Uterus (tissue), 4 donors: ENCODE data around the gene ZNF581. TPM values are rescaled to one million over a fixed set of nuclear protein-coding genes. Genes with fewer than 3 reads are reported as not detected.
A peak's percentile ranks its signal among the peaks of the same experiment; 100 is the strongest.

ENCODE experiments used
- DNase-seq, 2 donors: peaks; one replicate each; pipeline ENCODE4 v3.0.0-alpha.2; 2019 to 2020
- H3K27ac ChIP-seq, 2 donors: fragments of 200-600 bp; sonication (generic); 1 replicate in 1 of 2; 2 replicates in 1 of 2; pipeline ENCODE4 v1.5.1; 2016 to 2018
- H3K27me3 ChIP-seq, 2 donors: fragments of 200-600 bp; sonication (generic); one replicate each; pipeline ENCODE4 v1.5.1; 2018 to 2019; ENCODE audit warnings: control low read depth in 1 of 2
- H3K36me3 ChIP-seq, 2 donors: fragments of 200-600 bp; sonication (generic); one replicate each; pipeline ENCODE4 v1.5.1; 2019; ENCODE audit warnings: control low read depth in 1 of 2
- H3K4me1 ChIP-seq, 2 donors: fragments of 200-600 bp; sonication (generic); one replicate each; pipeline ENCODE4 v1.5.1; 2018 to 2019; ENCODE audit warnings: control low read depth in 1 of 2
- H3K4me3 ChIP-seq, 2 donors: fragments of 200-600 bp; sonication (generic); 1 replicate in 1 of 2; 2 replicates in 1 of 2; pipeline ENCODE4 v1.5.1; 2018 to 2019; ENCODE audit warnings: mild to moderate bottlenecking in 1 of 2
- H3K9me3 ChIP-seq, 2 donors: fragments of 200-600 bp; sonication (generic); one replicate each; pipeline ENCODE4 v1.5.1; 2019; ENCODE audit warnings: control low read depth in 1 of 2
- POLR2A ChIP-seq, 2 donors: fragments of 450-650 bp; IDR thresholded peaks; one replicate each; pipeline ENCODE4 v1.6.1; 2016; ENCODE audit warnings: antibody characterized with exemption in 2 of 2, mild to moderate bottlenecking in 1 of 2, moderate library complexity in 1 of 2
- intact Hi-C: fragments of 100-400 bp; cut with DNase I; formaldehyde crosslinking; loops from one replicate; pipeline ENCODE4 v1.15.1; 2023; ENCODE audit warnings: low total_unique reads
- total RNA-seq, 4 donors: library from RNA; depleted of rRNA in 3 of 4; stranded (reverse); fragments of >200 nt in 3 of 4; gene quantifications; one replicate each; pipeline versions ENCODE4 v1.1.0 to v1.2.4, GENCODE V29; 2014 to 2023
- TF ChIP-seq, protein P1 (sequence below), 4 experiments: fragments of 200-600 bp in 2 of 4; fragments of 450-650 bp in 2 of 4; sonication (generic) in 2 of 4; IDR thresholded peaks; one replicate each; pipeline ENCODE4 v1.5.1; 2016 to 2019; ENCODE audit warnings: antibody characterized with exemption in 4 of 4, mild to moderate bottlenecking in 2 of 4, moderate library complexity in 1 of 4
- donor health status: DM: yes; HTN: yes; CAD: no.

ZNF581 gene
- total RNA-seq, 4 donors from 2014 or later = 2.8 to 30.3 (median 12.8) TPM

GRCh38 chr19:55622242-55622969, 21.0 kb upstream of the ZNF581 start:
- H3K9me3 ChIP-seq = no peaks in the 10 kb centered on the region
- DNase-seq = no peak
- H3K27ac ChIP-seq = no peak overlapping the region
- H3K36me3 ChIP-seq = no peaks in the 10 kb centered on the region
- H3K27me3 ChIP-seq = no peaks in the 10 kb centered on the region
- H3K4me1 ChIP-seq = no peaks in the 10 kb centered on the region
- no peak for TF ChIP-seq POLR2A (IDR thresholded peaks at IDR 0.05)
- TF ChIP-seq, protein P1, sequence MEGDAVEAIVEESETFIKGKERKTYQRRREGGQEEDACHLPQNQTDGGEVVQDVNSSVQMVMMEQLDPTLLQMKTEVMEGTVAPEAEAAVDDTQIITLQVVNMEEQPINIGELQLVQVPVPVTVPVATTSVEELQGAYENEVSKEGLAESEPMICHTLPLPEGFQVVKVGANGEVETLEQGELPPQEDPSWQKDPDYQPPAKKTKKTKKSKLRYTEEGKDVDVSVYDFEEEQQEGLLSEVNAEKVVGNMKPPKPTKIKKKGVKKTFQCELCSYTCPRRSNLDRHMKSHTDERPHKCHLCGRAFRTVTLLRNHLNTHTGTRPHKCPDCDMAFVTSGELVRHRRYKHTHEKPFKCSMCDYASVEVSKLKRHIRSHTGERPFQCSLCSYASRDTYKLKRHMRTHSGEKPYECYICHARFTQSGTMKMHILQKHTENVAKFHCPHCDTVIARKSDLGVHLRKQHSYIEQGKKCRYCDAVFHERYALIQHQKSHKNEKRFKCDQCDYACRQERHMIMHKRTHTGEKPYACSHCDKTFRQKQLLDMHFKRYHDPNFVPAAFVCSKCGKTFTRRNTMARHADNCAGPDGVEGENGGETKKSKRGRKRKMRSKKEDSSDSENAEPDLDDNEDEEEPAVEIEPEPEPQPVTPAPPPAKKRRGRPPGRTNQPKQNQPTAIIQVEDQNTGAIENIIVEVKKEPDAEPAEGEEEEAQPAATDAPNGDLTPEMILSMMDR (IDR thresholded peaks at IDR 0.05) = no peak
- H3K4me3 ChIP-seq = no peak overlapping the region
- intact Hi-C loops = no loop called here

- intact Hi-C loops = no loop called here
Measured at GRCh38 chr19:55623130-55623529, 20.3 kb upstream of the ZNF581 start.

GRCh38 chr19:55623561-55623960, 19.9 kb upstream of the ZNF581 start:
- DNase-seq = no peak
- Histone ChIP-seq H3K36me3 (no peaks in the 10 kb centered on the region), H3K27me3 (no peaks in the 10 kb centered on the region), H3K4me1 (no peaks in the 10 kb centered on the region), H3K4me3 (no peak overlapping the region), H3K9me3 (no peaks in the 10 kb centered on the region), H3K27ac (peak overlapping the region; percentile 94 to 99)
- intact Hi-C loops = no loop called here
- no peak for TF ChIP-seq POLR2A (IDR thresholded peaks at IDR 0.05)
- TF ChIP-seq, protein P1 (IDR thresholded peaks at IDR 0.05) = no peak

More at GRCh38 chr19:55623130-55623529, 20.3 kb upstream of the ZNF581 start:
- Histone ChIP-seq H3K4me3 (no peak overlapping the region), H3K4me1 (no peaks in the 10 kb centered on the region), H3K27me3 (no peaks in the 10 kb centered on the region), H3K9me3 (no peaks in the 10 kb centered on the region), H3K36me3 (no peaks in the 10 kb centered on the region), H3K27ac (no peak overlapping the region)
- no peak for TF ChIP-seq POLR2A (IDR thresholded peaks at IDR 0.05)
- TF ChIP-seq, protein P1 (IDR thresholded peaks at IDR 0.05) = no peak
- DNase-seq = no peak

GRCh38 chr19:55624109-55625003, 19.1 kb upstream of the ZNF581 start, which contains the start of gene ZNF784:
ZNF784 (minus strand) TSS chr19:55624566; CDS start chr19:55624561, 5 bp downstream.
- intact Hi-C loops = no loop called here
- H3K27me3 ChIP-seq = no peaks in the 10 kb centered on the region
- no peaks in the 10 kb centered on the region for H3K36me3 ChIP-seq
- peak; percentile 92 to 93 for DNase-seq
- TF ChIP-seq POLR2A (IDR thresholded peaks at IDR 0.05) = peak; percentile 30 to 69
- TF ChIP-seq, protein P1 (IDR thresholded peaks at IDR 0.05) = no peak
- H3K27ac ChIP-seq = peak within 1 kb of the TSS; percentile 94 to 99
- no peaks in the 10 kb centered on the region for H3K4me1 ChIP-seq
- H3K4me3 ChIP-seq = peak within 1 kb of the TSS; percentile 58 to 70
- H3K9me3 ChIP-seq = no peaks in the 10 kb centered on the region

- Histone ChIP-seq H3K4me3 (peak overlapping the region; percentile 58 to 70), H3K4me1 (no peaks in the 10 kb centered on the region), H3K27me3 (no peaks in the 10 kb centered on the region), H3K9me3 (no peaks in the 10 kb centered on the region), H3K27ac (peak overlapping the region; percentile 94 to 99), H3K36me3 (no peaks in the 10 kb centered on the region)
- intact Hi-C loops = no loop called here
- no peak for TF ChIP-seq POLR2A (IDR thresholded peaks at IDR 0.05)
- TF ChIP-seq, protein P1 (IDR thresholded peaks at IDR 0.05) = no peak
- DNase-seq = no peak
Measured at GRCh38 chr19:55625004-55625326, 18.5 kb upstream of the ZNF581 start.
